Endothelial cell (in vitro differentiated cells): ENCODE measurements around the gene IL20RA. TPM values are rescaled to one million over a fixed set of nuclear protein-coding genes. Genes with fewer than 3 reads are reported as not detected.

Source experiments
- DNase-seq: peaks from one replicate; pipeline ENCODE4 v3.0.0; 2021; ENCODE audit warnings: low spot score
- H3K27ac Mint-ChIP-seq: one replicate; pipeline ENCODE4 v1.8.0; 2021; ENCODE audit warnings: mixed read lengths, inconsistent platforms; ENCODE audit not compliant: unreplicated experiment
- H3K27me3 Mint-ChIP-seq: one replicate; pipeline ENCODE4 v1.8.0; 2021; ENCODE audit warnings: mild to moderate bottlenecking, moderate library complexity, mixed read lengths, inconsistent platforms; ENCODE audit not compliant: unreplicated experiment
- H3K36me3 Mint-ChIP-seq: one replicate; pipeline ENCODE4 v1.8.0; 2021; ENCODE audit warnings: mild to moderate bottlenecking, low read depth, mixed read lengths, inconsistent platforms; ENCODE audit not compliant: unreplicated experiment
- H3K4me1 Mint-ChIP-seq: one replicate; pipeline ENCODE4 v1.8.0; 2021; ENCODE audit warnings: mild to moderate bottlenecking, mixed read lengths, inconsistent platforms; ENCODE audit not compliant: unreplicated experiment
- H3K4me3 Mint-ChIP-seq: one replicate; pipeline ENCODE4 v1.8.0; 2021; ENCODE audit warnings: mild to moderate bottlenecking, mixed read lengths, inconsistent platforms; ENCODE audit not compliant: unreplicated experiment
- H3K9me3 Mint-ChIP-seq: one replicate; pipeline ENCODE4 v1.8.0; 2021; ENCODE audit warnings: mixed read lengths, inconsistent platforms; ENCODE audit not compliant: unreplicated experiment
- CTCF ChIP-seq: fragments of 200-600 bp; sonication (generic); IDR thresholded peaks from one replicate; pipeline ENCODE4 v1.5.0; 2021; ENCODE audit warnings: antibody characterized with exemption; ENCODE audit not compliant: unreplicated experiment
- total RNA-seq: library from RNA; stranded (reverse); fragmentation: NEBNext Ultra II Directional; extraction: Animal tissue kit (Norgen Biotek cat#: 25700); gene quantifications from one replicate; pipeline ENCODE4 v1.2.1, GENCODE V29; 2021; ENCODE audit not compliant: unreplicated experiment

Gene IL20RA
- total RNA-seq, 1 donor from 2014 or later = 0.10 TPM

- Mint-ChIP-seq H3K36me3 (no peaks in the 10 kb centered on the region), H3K27ac (no peak overlapping the region), H3K4me3 (no peak overlapping the region), H3K9me3 (no peaks in the 10 kb centered on the region), H3K27me3 (no peaks in the 10 kb centered on the region), H3K4me1 (peaks cover 13% of the 10 kb centered on the region)
- TF ChIP-seq CTCF = peak; percentile 69
- peak; percentile 72 for DNase-seq
Measured at GRCh38 chr6:136967876-136968752, 76.7 kb downstream of the IL20RA start.

GRCh38 chr6:136964398-136964797 lies 80.4 kb downstream of the IL20RA start:
- H3K36me3 Mint-ChIP-seq = no peaks in the 10 kb centered on the region
- H3K9me3 Mint-ChIP-seq = no peaks in the 10 kb centered on the region
- H3K4me3 Mint-ChIP-seq = no peak overlapping the region
- no peaks in the 10 kb centered on the region for H3K27me3 Mint-ChIP-seq
- peak overlapping the region; percentile 59 for H3K27ac Mint-ChIP-seq
- peaks cover 36% of the 10 kb centered on the region for H3K4me1 Mint-ChIP-seq
- DNase-seq = no peak
- no peak for TF ChIP-seq CTCF

- Mint-ChIP-seq H3K27me3 (peaks cover 4% of the 10 kb centered on the region), H3K4me1 (peaks cover 45% of the 10 kb centered on the region), H3K4me3 (no peak overlapping the region), H3K27ac (no peak overlapping the region), H3K9me3 (no peaks in the 10 kb centered on the region), H3K36me3 (no peaks in the 10 kb centered on the region)
- DNase-seq = no peak
- TF ChIP-seq CTCF = no peak
Measured at GRCh38 chr6:136963259-136963658, 81.5 kb downstream of the IL20RA start.

GRCh38 chr6:136962661-136963060 lies 82.1 kb downstream of the IL20RA start:
- peak overlapping the region; percentile 82 for H3K27ac Mint-ChIP-seq
- no peaks in the 10 kb centered on the region for H3K9me3 Mint-ChIP-seq
- TF ChIP-seq CTCF = no peak
- DNase-seq = peak; percentile 45
- H3K4me3 Mint-ChIP-seq = no peak overlapping the region
- H3K4me1 Mint-ChIP-seq = peaks cover 47% of the 10 kb centered on the region
- no peaks in the 10 kb centered on the region for H3K36me3 Mint-ChIP-seq
- H3K27me3 Mint-ChIP-seq = peaks cover 4% of the 10 kb centered on the region

GRCh38 chr6:136961848-136962247 lies 82.9 kb downstream of the IL20RA start:
- H3K27me3 Mint-ChIP-seq = peaks cover 4% of the 10 kb centered on the region
- H3K4me3 Mint-ChIP-seq = no peak overlapping the region
- peaks cover 53% of the 10 kb centered on the region for H3K4me1 Mint-ChIP-seq
- TF ChIP-seq CTCF = no peak
- peak overlapping the region; percentile 82 for H3K27ac Mint-ChIP-seq
- H3K9me3 Mint-ChIP-seq = no peaks in the 10 kb centered on the region
- H3K36me3 Mint-ChIP-seq = no peaks in the 10 kb centered on the region
- no peak for DNase-seq
